Neuronal stem cell (in vitro differentiated cells): ENCODE results near the gene MAT1A.
"Not testable (repeated sequence)": the region's sequence is repeated elsewhere in the genome, so short reads cannot be mapped to it uniquely, and the experiment has no call there.

Experiments
- DNase-seq: peaks from one replicate; pipeline ENCODE4 v3.0.0-alpha.2; 2013; ENCODE audit warnings: low spot score
- H2AFZ ChIP-seq: one replicate; pipeline ENCODE4 v1.6.1; 2013; ENCODE audit warnings: mild to moderate bottlenecking, low read length, inconsistent platforms
- H2AK5ac ChIP-seq: 2 replicates; pipeline ENCODE4 v1.6.1; 2013; ENCODE audit warnings: low read depth, mild to moderate bottlenecking, inconsistent platforms, low read length, moderate library complexity, mixed read lengths
- H2BK120ac ChIP-seq: 2 replicates; pipeline ENCODE4 v1.6.1; 2013; ENCODE audit warnings: low read depth, mild to moderate bottlenecking, inconsistent platforms, low read length, moderate library complexity, mixed read lengths
- H2BK12ac ChIP-seq: one replicate; pipeline ENCODE4 v1.6.1; 2013; ENCODE audit warnings: low read length, inconsistent platforms
- H2BK15ac ChIP-seq: 2 replicates; pipeline ENCODE4 v1.6.1; 2013; ENCODE audit warnings: mild to moderate bottlenecking, low read length, inconsistent platforms, mixed read lengths
- H2BK5ac ChIP-seq: one replicate; pipeline ENCODE4 v1.6.1; 2013; ENCODE audit warnings: inconsistent platforms, mild to moderate bottlenecking, low read length, moderate library complexity
- H3K14ac ChIP-seq: one replicate; pipeline ENCODE4 v1.6.1; 2013; ENCODE audit warnings: low read length, inconsistent platforms
- H3K18ac ChIP-seq: 2 replicates; pipeline ENCODE4 v1.6.1; 2013; ENCODE audit warnings: low read length, inconsistent platforms
- H3K23ac ChIP-seq: 2 replicates; pipeline ENCODE4 v1.6.1; 2013; ENCODE audit warnings: low read depth, mild to moderate bottlenecking, mixed read lengths, low read length, inconsistent platforms; ENCODE audit not compliant: poor library complexity
- H3K27ac ChIP-seq: replicated peaks from 3 replicates; pipeline ENCODE4 v1.5.1; 2013; ENCODE audit warnings: low read length, inconsistent platforms
- H3K27me3 ChIP-seq, 3 experiments: 2 replicates each; pipeline ENCODE4 v1.6.1; 2013; ENCODE audit warnings: low read length in 3 of 3, mild to moderate bottlenecking in 2 of 3, inconsistent platforms in 1 of 3, low read depth in 1 of 3, mixed read lengths in 1 of 3, moderate library complexity in 1 of 3; ENCODE audit not compliant: control insufficient read depth in 3 of 3, insufficient read depth in 3 of 3
- H3K36me3 ChIP-seq, 2 donors: replicated peaks in 1 of 2; 2 replicates each; pipeline ENCODE4 v1.6.1; 2013; ENCODE audit warnings: low read length in 2 of 2; ENCODE audit not compliant: control insufficient read depth in 2 of 2, insufficient read depth in 2 of 2
- H3K4ac ChIP-seq: 2 replicates; pipeline ENCODE4 v1.6.1; 2013; ENCODE audit warnings: inconsistent platforms, mild to moderate bottlenecking, low read length, moderate library complexity
- H3K4me1 ChIP-seq, 2 donors: 1 replicate in 1 of 2; 2 replicates in 1 of 2; pipeline ENCODE4 v1.6.1; 2013; ENCODE audit warnings: low read length in 2 of 2, low read depth in 1 of 2; ENCODE audit not compliant: control insufficient read depth in 2 of 2, insufficient read depth in 1 of 2
- H3K4me2 ChIP-seq: one replicate; pipeline ENCODE4 v1.6.1; 2013; ENCODE audit warnings: mild to moderate bottlenecking, low read length, inconsistent platforms; ENCODE audit not compliant: insufficient read depth, poor library complexity, severe bottlenecking
- H3K4me3 ChIP-seq, 2 donors: 2 replicates each; pipeline ENCODE4 v1.5.1; 2013; ENCODE audit warnings: low read length in 2 of 2, mild to moderate bottlenecking in 2 of 2, inconsistent platforms in 1 of 2, moderate library complexity in 1 of 2
- H3K79me1 ChIP-seq: one replicate; pipeline ENCODE4 v1.6.1; 2013; ENCODE audit warnings: low read depth, mild to moderate bottlenecking, inconsistent platforms, low read length, moderate library complexity
- H3K9ac ChIP-seq: one replicate; pipeline ENCODE4 v1.6.1; 2013; ENCODE audit warnings: mild to moderate bottlenecking, low read depth, low read length, inconsistent platforms; ENCODE audit not compliant: poor library complexity
- H3K9me3 ChIP-seq, 2 donors: replicated peaks in 1 of 2; 2 replicates each; pipeline versions ENCODE3 to v1.6.1; 2013; ENCODE audit warnings: low read length in 2 of 2, mild to moderate bottlenecking in 2 of 2, inconsistent platforms in 1 of 2, low read depth in 1 of 2, mixed read lengths in 1 of 2, moderate library complexity in 1 of 2; ENCODE audit not compliant: control insufficient read depth in 2 of 2, insufficient read depth in 1 of 2
- H4K8ac ChIP-seq: one replicate; pipeline ENCODE4 v1.6.1; 2013; ENCODE audit warnings: low read depth, mild to moderate bottlenecking, inconsistent platforms, low read length, moderate library complexity
- H4K91ac ChIP-seq: one replicate; pipeline ENCODE4 v1.6.1; 2013; ENCODE audit warnings: low read length, low read depth, mild to moderate bottlenecking, inconsistent platforms; ENCODE audit not compliant: poor library complexity
- WGBS, 2 donors: extraction: QIAGEN DNeasy Blood & Tissue Kit; methylation state at CpG; one replicate each; pipeline ENCODE4 v1.1.7; 2013; ENCODE audit warnings: missing lambda C conversion rate in 2 of 2, mixed read lengths in 1 of 2; ENCODE audit not compliant: insufficient read length in 2 of 2, insufficient replicate concordance in 1 of 2; ENCODE audit errors: extremely low coverage in 2 of 2; 5-methylcytosine and 5-hydroxymethylcytosine counted together

Gene MAT1A

GRCh38 chr10:80226723-80227122, 62.7 kb downstream of the MAT1A start:
- H3K4me2 ChIP-seq, H3K18ac ChIP-seq, H3K23ac ChIP-seq, H2AFZ ChIP-seq, H3K27ac ChIP-seq, H2AK5ac ChIP-seq, H3K9ac ChIP-seq, H2BK120ac ChIP-seq, H3K36me3 ChIP-seq, H3K4ac ChIP-seq, H3K4me3 ChIP-seq, H3K9me3 ChIP-seq, H3K79me1 ChIP-seq, H2BK5ac ChIP-seq, H2BK12ac ChIP-seq, H4K8ac ChIP-seq, H3K14ac ChIP-seq, H3K4me1 ChIP-seq, DNase-seq, H3K27me3 ChIP-seq, H4K91ac ChIP-seq, H2BK15ac ChIP-seq: not testable (repeated sequence)
- WGBS, 2 donors, result no CpG with 5 or more reads among the region's 4 CpGs

GRCh38 chr10:80223031-80223419, 66.4 kb downstream of the MAT1A start:
- H4K91ac ChIP-seq, H2BK120ac ChIP-seq, H3K27me3 ChIP-seq, DNase-seq, H3K23ac ChIP-seq, H2BK12ac ChIP-seq, H2BK15ac ChIP-seq, H4K8ac ChIP-seq, H3K4ac ChIP-seq, H2AK5ac ChIP-seq, H3K4me3 ChIP-seq, H3K9me3 ChIP-seq, H3K14ac ChIP-seq, H2AFZ ChIP-seq, H2BK5ac ChIP-seq, H3K36me3 ChIP-seq, H3K4me2 ChIP-seq, H3K9ac ChIP-seq, H3K27ac ChIP-seq, H3K18ac ChIP-seq, H3K4me1 ChIP-seq, H3K79me1 ChIP-seq: not testable (repeated sequence)
- whole genome bisulfite sequencing, 2 donors, result no CpG with 5 or more reads among the region's 5 CpGs
